NCI-H146 treated with DMSO at 0.1 percent for 48 hours (cell line): ENCODE data around the gene INPP5J.
"Not testable (repeated sequence)": the region's sequence is repeated elsewhere in the genome, so short reads cannot be mapped to it uniquely, and the experiment has no call there.

Experiments
- DNase-seq: peaks from one replicate; lab custom pipeline; 2025; ENCODE audit not compliant: unreplicated experiment; lab: John Stamatoyannopoulos, UW

INPP5J gene, protein sequence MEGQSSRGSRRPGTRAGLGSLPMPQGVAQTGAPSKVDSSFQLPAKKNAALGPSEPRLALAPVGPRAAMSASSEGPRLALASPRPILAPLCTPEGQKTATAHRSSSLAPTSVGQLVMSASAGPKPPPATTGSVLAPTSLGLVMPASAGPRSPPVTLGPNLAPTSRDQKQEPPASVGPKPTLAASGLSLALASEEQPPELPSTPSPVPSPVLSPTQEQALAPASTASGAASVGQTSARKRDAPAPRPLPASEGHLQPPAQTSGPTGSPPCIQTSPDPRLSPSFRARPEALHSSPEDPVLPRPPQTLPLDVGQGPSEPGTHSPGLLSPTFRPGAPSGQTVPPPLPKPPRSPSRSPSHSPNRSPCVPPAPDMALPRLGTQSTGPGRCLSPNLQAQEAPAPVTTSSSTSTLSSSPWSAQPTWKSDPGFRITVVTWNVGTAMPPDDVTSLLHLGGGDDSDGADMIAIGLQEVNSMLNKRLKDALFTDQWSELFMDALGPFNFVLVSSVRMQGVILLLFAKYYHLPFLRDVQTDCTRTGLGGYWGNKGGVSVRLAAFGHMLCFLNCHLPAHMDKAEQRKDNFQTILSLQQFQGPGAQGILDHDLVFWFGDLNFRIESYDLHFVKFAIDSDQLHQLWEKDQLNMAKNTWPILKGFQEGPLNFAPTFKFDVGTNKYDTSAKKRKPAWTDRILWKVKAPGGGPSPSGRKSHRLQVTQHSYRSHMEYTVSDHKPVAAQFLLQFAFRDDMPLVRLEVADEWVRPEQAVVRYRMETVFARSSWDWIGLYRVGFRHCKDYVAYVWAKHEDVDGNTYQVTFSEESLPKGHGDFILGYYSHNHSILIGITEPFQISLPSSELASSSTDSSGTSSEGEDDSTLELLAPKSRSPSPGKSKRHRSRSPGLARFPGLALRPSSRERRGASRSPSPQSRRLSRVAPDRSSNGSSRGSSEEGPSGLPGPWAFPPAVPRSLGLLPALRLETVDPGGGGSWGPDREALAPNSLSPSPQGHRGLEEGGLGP

DNA sequence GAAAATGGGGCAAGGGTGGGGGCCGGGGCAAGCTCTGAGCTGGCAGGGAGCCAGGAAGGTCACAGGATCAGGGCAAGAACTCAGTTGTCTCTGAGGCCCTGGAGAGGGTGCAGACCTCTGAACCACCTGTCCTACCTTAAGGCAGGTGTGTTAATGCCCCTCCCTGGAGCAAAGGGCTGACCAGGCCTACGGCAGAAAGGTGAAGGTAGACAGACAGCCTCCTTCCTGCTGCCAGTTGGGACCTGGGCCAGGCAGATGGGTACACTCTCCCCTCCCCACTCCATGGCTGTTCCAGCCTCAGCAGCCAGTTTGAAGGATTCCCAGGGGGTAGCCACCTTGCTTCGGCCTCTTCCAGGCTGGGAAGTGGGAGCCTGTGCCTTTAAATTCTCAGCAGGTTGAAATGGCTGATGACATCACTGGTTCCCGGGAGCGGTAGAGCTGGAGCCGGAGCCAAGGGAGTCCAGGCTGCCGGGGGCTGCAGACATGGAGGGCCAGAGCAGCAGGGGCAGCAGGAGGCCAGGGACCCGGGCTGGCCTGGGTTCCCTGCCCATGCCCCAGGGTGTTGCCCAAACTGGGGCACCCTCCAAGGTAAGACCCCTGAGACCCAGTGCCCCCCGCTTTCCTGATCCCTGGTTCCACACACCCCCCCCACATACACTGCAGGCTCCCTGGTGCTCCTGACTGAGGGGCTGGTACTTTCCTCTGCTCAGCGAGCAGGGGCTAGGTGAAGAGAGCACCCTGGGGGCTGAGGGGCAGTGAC is at the start of gene INPP5J:
Gene INPP5J (plus strand): TSS at position 435 of the 760 bp plus-strand sequence. CDS start 49 bp downstream, at position 484.
- DNase-seq: peak; percentile 58

DNA sequence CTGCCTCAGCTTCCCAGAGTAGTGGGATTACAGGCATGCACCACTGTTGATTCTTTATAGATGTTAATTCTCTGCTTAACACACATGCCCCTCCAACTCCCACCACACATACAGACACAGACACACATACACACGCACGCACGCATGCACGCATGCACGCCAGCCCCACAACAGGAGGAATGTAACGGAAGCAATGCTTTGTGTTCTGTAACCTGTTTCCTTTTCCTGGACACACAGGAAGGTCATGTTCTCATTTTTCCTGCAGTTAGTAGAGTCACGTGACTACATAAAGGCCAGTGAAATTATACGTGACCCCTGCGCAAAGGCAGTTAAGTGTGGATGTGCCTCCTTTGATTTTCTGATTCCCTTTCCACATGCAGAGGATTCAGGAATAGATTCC is 49.6 kb upstream of the INPP5J start:
- DNase-seq: not testable (repeated sequence)

DNA sequence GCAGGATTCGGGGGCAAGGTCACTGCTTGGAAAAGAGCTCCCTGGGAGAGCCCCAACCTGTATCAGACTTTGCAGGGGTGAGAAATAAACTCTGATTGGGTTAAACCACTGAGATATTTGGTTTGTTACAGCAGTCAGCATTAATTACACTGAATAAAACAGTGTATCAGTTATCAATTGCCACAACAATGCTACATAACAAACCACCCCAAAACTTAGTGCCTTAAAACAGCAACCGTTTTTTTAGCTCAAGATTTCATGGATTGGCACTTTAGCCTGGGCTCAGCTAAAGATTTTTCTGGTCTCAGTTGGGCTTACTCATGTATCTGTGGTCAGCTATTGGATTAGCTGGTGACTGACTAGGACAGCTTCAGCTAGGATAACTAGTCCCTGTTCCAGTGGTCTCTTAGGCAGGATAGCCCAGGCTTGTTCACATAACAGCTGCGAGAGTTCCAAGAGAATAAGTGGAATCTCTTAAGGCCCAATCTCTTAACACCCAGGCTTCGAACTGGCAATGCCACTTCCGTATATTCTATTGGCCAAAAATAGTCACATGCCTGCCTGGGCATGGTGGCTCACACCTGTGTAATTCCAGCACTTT is 49.1 kb upstream of the INPP5J start:
- not testable (repeated sequence) for DNase-seq

DNA sequence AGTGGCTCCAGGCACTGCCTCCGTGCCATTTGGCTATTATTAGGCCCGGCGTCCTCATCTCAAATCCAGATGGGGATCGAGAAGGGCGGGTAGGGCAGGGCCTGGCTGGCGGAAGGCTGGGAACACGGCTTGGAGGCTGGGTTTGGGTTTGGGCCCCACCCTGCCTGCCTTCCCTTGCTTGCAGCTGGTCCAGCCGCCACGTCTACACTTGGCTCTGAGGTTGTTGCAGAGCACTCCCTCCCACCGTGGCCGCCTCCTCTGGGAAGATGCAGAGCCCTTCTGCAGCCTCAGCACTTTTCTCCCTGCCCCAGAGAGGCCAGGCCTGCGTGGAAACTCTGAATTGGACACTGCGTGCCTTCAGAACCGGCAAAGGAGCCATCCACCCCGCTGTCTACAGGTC is 46.8 kb upstream of the INPP5J start:
- no peak for DNase-seq

DNA sequence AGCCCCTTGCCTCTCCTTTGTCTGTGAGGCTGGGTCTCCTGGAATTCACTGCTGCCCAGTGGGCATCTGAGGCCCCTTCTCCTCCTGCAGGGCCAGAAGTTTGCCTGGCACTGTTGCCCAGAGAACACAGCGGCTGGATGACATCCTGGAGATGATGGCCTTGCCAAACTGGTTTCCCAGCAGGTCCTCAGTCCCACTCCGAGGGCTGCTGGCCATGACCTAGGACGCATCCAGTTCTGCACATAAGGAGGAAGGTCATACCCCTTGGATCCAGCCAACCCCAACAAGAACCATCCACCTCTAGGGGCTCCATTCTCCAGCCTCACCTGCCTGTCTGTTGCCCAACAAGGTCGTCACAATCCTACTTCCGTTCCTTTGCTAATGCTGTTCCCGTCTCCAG is 45.1 kb upstream of the INPP5J start:
- DNase-seq: no peak

DNA sequence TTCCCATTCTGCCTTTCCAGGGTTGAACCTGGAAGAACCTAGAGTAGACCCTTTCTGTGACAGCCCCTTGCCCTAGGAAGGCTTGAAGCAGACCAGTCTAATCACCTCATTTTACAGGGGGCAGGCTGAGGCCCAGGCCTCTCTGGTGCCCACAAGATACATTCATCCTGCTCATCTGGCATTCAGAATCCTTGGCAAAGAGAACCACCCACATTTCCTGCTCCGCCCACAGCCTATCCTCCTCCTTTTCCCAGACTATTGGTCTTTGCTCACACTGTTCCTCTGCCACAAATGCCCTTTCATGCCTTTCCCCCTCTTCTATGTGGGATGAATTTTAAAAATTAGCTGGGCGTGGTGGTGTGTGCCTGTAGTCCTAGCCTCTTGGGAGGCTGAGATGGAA is 44.4 kb upstream of the INPP5J start:
- not testable (repeated sequence) for DNase-seq

GRCh38 chr22:31079095-31079642 is 43.6 kb upstream of the INPP5J start:
- no peak for DNase-seq

- no peak for DNase-seq
These were observed 42.5 kb upstream of the INPP5J start for GRCh38 chr22:31080164-31080847.

- peak; percentile 38 for DNase-seq
These were observed 41.7 kb upstream of the INPP5J start, which contains the start of gene SMTN for GRCh38 chr22:31080848-31081649. TSS of gene SMTN (plus strand) at chr22:31081318. CDS start at chr22:31083259, 1,941 bp downstream.

GRCh38 chr22:31081963-31082605 is 40.7 kb upstream of the INPP5J start:
- DNase-seq: no peak

GRCh38 chr22:31082606-31083376 is 40.0 kb upstream of the INPP5J start:
- no peak for DNase-seq

DNA sequence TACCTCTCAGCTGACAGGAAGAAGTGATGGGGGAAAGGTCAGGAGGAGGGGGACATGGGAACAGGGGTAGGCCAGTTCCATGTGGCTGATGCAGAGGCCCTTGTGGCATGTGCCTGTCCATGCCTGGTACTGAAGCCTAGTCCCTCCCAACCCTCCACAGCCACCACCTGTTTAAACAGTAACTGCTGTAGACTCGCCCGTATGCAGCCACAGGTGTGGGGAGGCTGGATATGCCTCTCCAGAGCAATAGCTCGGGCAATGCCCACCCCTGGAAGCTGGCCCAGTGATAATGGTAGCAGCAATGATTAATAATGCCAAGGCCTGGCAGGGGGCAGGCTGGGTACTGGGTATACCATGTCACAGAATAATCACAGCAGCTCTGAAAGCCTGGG is 39.4 kb upstream of the INPP5J start:
- peak; percentile 5 for DNase-seq

DNA sequence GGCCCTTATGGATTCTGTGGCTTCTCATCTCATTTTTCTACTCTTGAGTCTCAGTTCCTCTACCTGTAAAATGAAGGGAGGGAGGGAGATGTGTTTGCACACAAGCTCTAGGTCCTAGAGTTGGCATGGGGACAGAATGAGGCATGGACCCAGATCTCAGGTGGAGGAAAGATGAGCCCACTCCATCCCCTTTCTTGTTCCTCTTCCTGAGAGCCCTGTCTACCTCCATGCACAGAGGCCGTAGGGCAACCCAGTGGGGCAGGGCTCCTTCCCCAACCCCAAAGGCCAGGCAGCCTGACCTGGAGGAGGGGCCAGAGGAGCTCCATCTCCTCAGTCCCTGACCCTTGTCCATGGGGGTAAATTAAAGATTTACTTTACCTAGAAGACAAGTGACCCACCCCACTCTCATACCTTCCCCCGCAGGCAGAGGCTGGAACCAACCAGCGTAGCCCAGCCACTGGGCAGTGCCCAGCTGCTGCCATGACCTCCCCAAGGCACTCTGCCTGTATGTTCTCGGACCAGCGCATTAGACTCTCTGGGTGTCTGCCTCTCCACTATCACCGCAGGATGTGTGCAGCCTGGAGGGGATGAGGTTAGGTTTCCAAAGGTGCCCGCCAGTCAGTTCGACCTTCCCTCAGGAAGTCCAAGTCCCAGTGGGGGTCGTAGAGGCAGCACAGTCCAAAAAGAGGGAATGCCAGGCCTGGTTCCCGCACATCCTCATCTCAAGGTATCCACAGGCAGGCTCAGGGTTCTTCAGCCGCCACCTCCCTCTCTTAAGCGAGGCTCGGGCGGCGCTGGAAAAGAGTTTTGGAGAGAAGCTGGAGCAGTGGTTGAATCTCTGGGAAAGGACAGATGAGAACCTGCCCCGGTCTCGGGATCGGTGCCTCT is 38.6 kb upstream of the INPP5J start:
- no peak for DNase-seq

DNA sequence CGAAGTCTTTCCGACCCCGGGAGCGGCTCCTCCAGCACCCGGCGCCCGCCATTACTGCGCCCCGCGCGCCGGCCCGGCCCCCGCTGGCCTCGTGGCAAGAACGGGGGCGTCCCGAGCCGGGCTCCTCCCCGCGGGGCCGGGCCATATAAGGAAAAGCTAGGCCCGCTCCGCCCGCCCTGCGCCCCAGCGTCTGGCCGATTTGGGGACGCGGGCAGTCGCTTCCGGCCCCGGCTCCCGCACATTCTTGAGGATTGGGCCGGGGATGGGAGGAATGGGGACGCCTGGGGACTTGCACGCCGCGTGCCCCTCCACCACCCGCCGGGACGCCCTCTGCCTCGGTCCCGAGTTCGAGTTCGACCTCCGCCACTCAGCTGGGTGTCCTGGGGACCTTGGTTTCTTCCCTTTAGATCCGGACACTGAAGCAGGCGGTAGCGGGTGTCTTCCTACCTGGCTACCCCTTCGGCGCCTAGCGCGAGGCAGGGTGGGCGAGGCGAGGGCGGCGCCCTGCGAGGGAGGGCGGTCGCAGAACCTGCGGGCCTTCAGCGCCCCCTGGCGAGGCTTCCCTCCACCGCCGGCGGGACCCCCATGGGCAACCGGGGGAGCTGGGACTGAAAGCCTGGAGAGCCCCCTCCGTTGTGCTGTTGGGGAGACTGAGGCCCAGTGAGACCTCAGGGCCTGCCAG is 37.8 kb upstream of the INPP5J start:
- no peak for DNase-seq

GRCh38 chr22:31085493-31085824 is 37.3 kb upstream of the INPP5J start:
- DNase-seq: no peak

- no peak for DNase-seq
These were observed 36.8 kb upstream of the INPP5J start for GRCh38 chr22:31085928-31086327.
